GM18505 (cell line): ENCODE measurements around the gene IMMP2L.

Experiments
- ATAC-seq: cut with Tn5 transposase; IDR thresholded peaks from one replicate; pipeline ENCODE4 v1.9.1; 2021; ENCODE audit not compliant: unreplicated experiment
- POLR2A ChIP-seq: IDR thresholded peaks from 4 replicates; pipeline ENCODE4 v1.6.1; 2011; ENCODE audit warnings: borderline replicate concordance; ENCODE audit not compliant: insufficient read depth, insufficient read length; ENCODE audit errors: extremely low read depth

IMMP2L gene

GRCh38 chr7:111436608-111437007 lies 125.7 kb downstream of the IMMP2L start:
- TF ChIP-seq POLR2A, result no peak
- ATAC-seq, result no peak

- ATAC-seq, result no peak
- TF ChIP-seq POLR2A, result no peak
These were observed 128.9 kb downstream of the IMMP2L start for GRCh38 chr7:111433426-111433825.

DNA sequence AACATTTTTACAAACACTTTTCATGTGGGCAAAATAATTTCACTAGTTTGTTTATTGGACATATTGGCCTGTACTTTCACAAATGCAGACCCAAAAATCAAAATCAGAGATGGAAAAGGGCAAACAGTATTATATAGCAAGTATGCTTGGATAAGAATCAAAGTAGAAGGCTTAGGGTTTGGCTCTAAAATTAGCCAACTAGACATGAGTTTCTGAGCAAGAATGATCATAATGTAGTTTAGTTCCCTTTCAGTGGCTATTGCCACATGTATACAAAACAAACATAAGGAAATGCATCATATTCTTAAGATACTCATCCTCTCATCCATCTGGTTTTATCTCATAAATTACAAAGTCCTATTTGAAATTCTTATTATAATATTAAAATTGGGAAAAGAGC lies 132.5 kb downstream of the IMMP2L start:
- no peak for ATAC-seq
- no peak for TF ChIP-seq POLR2A

DNA sequence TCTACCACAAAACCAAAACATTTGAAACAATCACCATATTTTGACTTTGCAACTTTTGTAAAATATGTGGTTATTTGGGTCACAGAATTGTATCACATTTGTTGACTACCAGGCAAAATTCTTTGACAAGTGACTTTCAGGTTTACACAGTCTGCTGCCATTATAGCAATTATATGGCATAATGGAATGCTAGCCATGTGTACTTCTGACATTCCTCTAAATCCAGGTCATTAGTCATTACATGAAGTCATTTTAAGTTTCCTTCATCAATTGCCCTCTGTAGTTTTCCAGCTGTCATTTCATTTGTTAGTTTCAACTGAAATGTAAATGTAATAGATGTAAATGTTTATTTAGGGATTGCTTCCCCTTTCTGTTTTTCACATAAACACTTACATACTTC lies 137.5 kb downstream of the IMMP2L start:
- TF ChIP-seq POLR2A, result no peak
- ATAC-seq, result no peak

- TF ChIP-seq POLR2A, result no peak
- no peak for ATAC-seq
These were observed 147.9 kb downstream of the IMMP2L start for GRCh38 chr7:111414374-111414773.

DNA sequence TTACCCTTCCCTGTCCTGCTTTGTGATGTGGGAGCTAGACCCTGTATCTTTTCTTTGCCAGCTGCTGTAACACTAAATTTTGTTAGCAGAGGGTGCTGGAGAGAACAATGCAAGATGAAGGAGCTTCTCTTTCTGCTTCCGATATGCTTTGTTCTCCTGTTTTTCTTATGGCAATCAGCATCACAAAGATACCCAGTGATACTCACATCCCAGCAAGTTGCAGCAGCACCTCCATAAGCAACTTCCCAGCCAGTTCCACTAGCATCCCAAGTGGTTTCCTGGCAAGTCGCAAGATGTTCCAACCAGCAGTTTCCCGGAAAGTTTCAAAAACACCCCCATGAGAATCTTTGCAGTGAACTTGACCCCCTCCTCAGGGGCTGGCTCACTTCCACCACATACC lies 148.6 kb downstream of the IMMP2L start:
- TF ChIP-seq POLR2A, result no peak
- ATAC-seq, result no peak

GRCh38 chr7:111410899-111411298 lies 151.4 kb downstream of the IMMP2L start:
- no peak for ATAC-seq
- TF ChIP-seq POLR2A, result no peak

GRCh38 chr7:111409714-111410422 lies 152.4 kb downstream of the IMMP2L start:
- no peak for ATAC-seq
- no peak for TF ChIP-seq POLR2A

DNA sequence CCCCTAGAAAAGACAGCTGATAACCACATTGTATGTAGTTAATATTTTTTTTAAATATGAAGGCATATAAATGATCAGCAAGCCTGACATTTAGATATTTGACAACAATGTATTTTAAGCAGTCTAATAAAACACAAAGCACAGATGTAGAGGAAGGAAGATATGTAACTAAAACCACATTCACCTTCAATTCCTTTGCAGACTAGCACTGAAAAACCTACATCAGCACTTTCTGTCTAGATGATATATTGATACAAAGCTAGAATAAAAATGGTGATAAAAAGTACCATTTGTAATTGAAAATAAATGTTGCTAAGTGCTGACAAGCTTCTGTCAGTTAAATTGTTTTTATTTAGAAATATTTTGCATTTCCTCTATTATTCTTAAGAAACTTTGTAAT lies 153.6 kb downstream of the IMMP2L start:
- no peak for ATAC-seq
- no peak for TF ChIP-seq POLR2A

- TF ChIP-seq POLR2A, result no peak
- no peak for ATAC-seq
These were observed 155.0 kb downstream of the IMMP2L start for GRCh38 chr7:111407258-111407657.

DNA sequence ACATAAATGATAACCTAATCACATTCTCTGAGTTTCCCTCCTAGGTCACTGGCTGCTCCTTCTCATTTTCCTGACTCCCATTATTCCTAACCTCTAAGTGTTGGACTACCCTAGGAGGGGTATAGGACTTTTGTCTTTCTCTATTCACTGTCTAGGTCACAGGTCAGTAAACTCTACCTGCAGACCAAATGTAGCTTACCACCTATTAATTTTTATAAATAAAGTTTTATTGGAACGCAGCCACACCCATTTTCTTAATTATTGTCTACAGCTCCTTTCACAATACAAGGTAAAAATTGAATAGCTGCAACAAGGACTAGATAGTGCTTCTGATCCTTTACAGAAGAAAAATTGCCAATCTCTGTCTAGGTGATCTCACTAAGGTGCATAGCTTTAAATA lies 156.7 kb downstream of the IMMP2L start:
- ATAC-seq, result no peak
- TF ChIP-seq POLR2A, result no peak

GRCh38 chr7:111401516-111401915 lies 160.8 kb downstream of the IMMP2L start:
- TF ChIP-seq POLR2A, result no peak

DNA sequence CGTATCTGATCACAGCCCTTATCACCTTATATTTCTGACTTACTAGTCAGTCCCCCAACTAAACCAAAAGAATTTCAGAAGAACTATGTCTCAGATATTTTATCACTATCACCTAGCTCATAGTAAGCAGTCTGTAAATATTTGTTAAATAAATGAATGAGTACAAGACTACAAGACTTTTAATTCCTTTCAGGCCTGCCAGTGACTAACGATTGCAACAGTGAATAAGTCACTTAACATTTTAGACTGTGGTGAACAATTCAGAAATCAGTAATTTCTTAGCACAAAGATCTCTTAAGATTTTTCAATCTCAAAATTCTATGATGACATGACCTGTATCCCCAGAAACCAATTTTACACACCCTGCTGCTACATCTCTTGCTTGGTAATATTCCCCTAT lies 162.2 kb downstream of the IMMP2L start:
- no peak for TF ChIP-seq POLR2A
- no peak for ATAC-seq

More at GRCh38 chr7:111401516-111401915, 160.8 kb downstream of the IMMP2L start:
- no peak for ATAC-seq

- no peak for TF ChIP-seq POLR2A
- no peak for ATAC-seq
These were observed 167.4 kb downstream of the IMMP2L start for GRCh38 chr7:111394891-111395290.
